NK-92 treated with Interleukin-12 subunit alpha and Interleukin-12 subunit beta, amount 100 ng/mL, for 24 hours (cell line): ENCODE data around the gene SEPTIN7.

Experiments
- DNase-seq: peaks from one replicate; lab custom pipeline; 2025; lab: John Stamatoyannopoulos, UW

Gene SEPTIN7

GRCh38 chr7:35787925-35788324, 12.9 kb upstream of the SEPTIN7 start:
- DNase-seq, result no peak

GRCh38 chr7:35792472-35792871, 8.4 kb upstream of the SEPTIN7 start:
- DNase-seq, result no peak

- no peak for DNase-seq
Observed at GRCh38 chr7:35792873-35793489, 7.9 kb upstream of the SEPTIN7 start.

- no peak for DNase-seq
Observed at GRCh38 chr7:35797311-35797710, 3.5 kb upstream of the SEPTIN7 start.

GRCh38 chr7:35799846-35800717, 775 bp upstream of the SEPTIN7 start:
- DNase-seq, result peak; percentile 70

GRCh38 chr7:35801392-35802101, 690 bp downstream of the SEPTIN7 start:
- peak; percentile 76 for DNase-seq

- no peak for DNase-seq
Observed at GRCh38 chr7:35802102-35802466, 1.2 kb downstream of the SEPTIN7 start.

GRCh38 chr7:35802649-35803048, 1.8 kb downstream of the SEPTIN7 start:
- no peak for DNase-seq

- no peak for DNase-seq
Observed at GRCh38 chr7:35804231-35804970, 3.5 kb downstream of the SEPTIN7 start.

- no peak for DNase-seq
Observed at GRCh38 chr7:35805876-35806275, 5.0 kb downstream of the SEPTIN7 start.

- no peak for DNase-seq
Observed at GRCh38 chr7:35816514-35816913, 15.7 kb downstream of the SEPTIN7 start.

- no peak for DNase-seq
Observed at GRCh38 chr7:35817181-35817580, 16.3 kb downstream of the SEPTIN7 start.

GRCh38 chr7:35817930-35818329, 17.1 kb downstream of the SEPTIN7 start:
- DNase-seq, result no peak

GRCh38 chr7:35818513-35818912, 17.7 kb downstream of the SEPTIN7 start:
- DNase-seq, result no peak

- no peak for DNase-seq
Observed at GRCh38 chr7:35819310-35819709, 18.5 kb downstream of the SEPTIN7 start.

- no peak for DNase-seq
Observed at GRCh38 chr7:35819954-35820703, 19.3 kb downstream of the SEPTIN7 start.

- no peak for DNase-seq
Observed at GRCh38 chr7:35820858-35821257, 20.0 kb downstream of the SEPTIN7 start.

- no peak for DNase-seq
Observed at GRCh38 chr7:35823440-35823839, 22.6 kb downstream of the SEPTIN7 start.

GRCh38 chr7:35825974-35826373, 25.1 kb downstream of the SEPTIN7 start:
- no peak for DNase-seq

- DNase-seq, result no peak
Observed at GRCh38 chr7:35826751-35827150, 25.9 kb downstream of the SEPTIN7 start.

- no peak for DNase-seq
Observed at GRCh38 chr7:35828817-35829216, 28.0 kb downstream of the SEPTIN7 start.

- no peak for DNase-seq
Observed at GRCh38 chr7:35831208-35831607, 30.4 kb downstream of the SEPTIN7 start.
